ENCODE data around the gene TAF4B.

GRCh38 chr18:26335571-26336487 is 109.6 kb downstream of the TAF4B start:
- no peak for TF ChIP-seq CTCF (IDR thresholded peaks at IDR 0.05)
- no peak for TF ChIP-seq TCF7 (CRISPR knock-in tag; IDR thresholded peaks at IDR 0.05; ENCODE audit: low read depth)
- TF ChIP-seq FOXJ3 (CRISPR knock-in tag; IDR thresholded peaks at IDR 0.05; ENCODE audit: borderline replicate concordance), result no peak
- no peak for TF ChIP-seq ZNF281 (CRISPR knock-in tag; IDR thresholded peaks at IDR 0.05)

Data from WTC11 (cell line).